HEK293T (cell line): ENCODE data around the gene CEP85L.

Experiments used
- BHLHE40 ChIP-seq: fragments of 450-650 bp; IDR thresholded peaks from 2 replicates; pipeline ENCODE4 v1.6.1; 2016; ENCODE audit warnings: mild to moderate bottlenecking, moderate library complexity, borderline replicate concordance
- CTBP1 ChIP-seq: fragments of 450-650 bp; IDR thresholded peaks from 2 replicates; pipeline ENCODE4 v1.6.1; 2016; ENCODE audit warnings: borderline replicate concordance
- ELF4 ChIP-seq: fragments of 450-650 bp; IDR thresholded peaks from 2 replicates; pipeline ENCODE4 v1.6.1; 2017; ENCODE audit warnings: antibody characterized with exemption
- FOXA1 ChIP-seq: fragments of 450-650 bp; IDR thresholded peaks from 2 replicates; pipeline ENCODE4 v1.6.1; 2016; ENCODE audit warnings: mild to moderate bottlenecking
- FOXK2 ChIP-seq: fragments of 450-650 bp; IDR thresholded peaks from 2 replicates; pipeline ENCODE4 v1.6.1; 2016; ENCODE audit warnings: mild to moderate bottlenecking
- FOXM1 ChIP-seq: fragments of 450-650 bp; IDR thresholded peaks from 2 replicates; pipeline ENCODE4 v1.6.1; 2017; ENCODE audit warnings: mild to moderate bottlenecking, borderline replicate concordance
- HDGF ChIP-seq: fragments of 450-650 bp; IDR thresholded peaks from 2 replicates; pipeline ENCODE4 v1.6.1; 2017; ENCODE audit warnings: antibody characterized with exemption, borderline replicate concordance
- NFRKB ChIP-seq: fragments of 450-650 bp; IDR thresholded peaks from 2 replicates; pipeline ENCODE4 v1.6.1; 2016; ENCODE audit warnings: mild to moderate bottlenecking, moderate library complexity
- TARDBP ChIP-seq: fragments of 450-650 bp; IDR thresholded peaks from 2 replicates; pipeline ENCODE4 v1.6.1; 2016
- ZNF384 ChIP-seq: fragments of 450-650 bp; IDR thresholded peaks from 2 replicates; pipeline ENCODE4 v1.6.1; 2016

GRCh38 chr6:118548136-118548535 is 103.3 kb downstream of the CEP85L start, which contains the start of gene PLN:
- TF ChIP-seq BHLHE40, result no peak
- TF ChIP-seq FOXK2, result no peak
- TF ChIP-seq FOXM1, result no peak
- no peak for TF ChIP-seq FOXA1
- TF ChIP-seq CTBP1, result no peak
- no peak for TF ChIP-seq ZNF384
- TF ChIP-seq HDGF, result no peak
- TF ChIP-seq ELF4, result no peak
- TF ChIP-seq TARDBP, result no peak
- no peak for TF ChIP-seq NFRKB
